Activated naive CD8-positive, alpha-beta T cell treated with anti-CD3 and anti-CD28 coated beads, Interleukin-2, amount 10 ng/mL, durations not matched to agents 7 days and 5 days (primary cell): ENCODE results near the gene DLG2. TPM values are rescaled to one million over a fixed set of nuclear protein-coding genes. Genes with fewer than 3 reads are reported as not detected.

ENCODE experiments used
- ATAC-seq: fragments of 150-1000 bp; cut with Tn5 transposase; one replicate; pipeline ENCODE4 v1.10.0; 2021; ENCODE audit warnings: low read depth, moderate library complexity
- POLR2A ChIA-PET: fragments of 350-600 bp; sonication (Branson Sonifier 250); formaldehyde crosslinking; loops from one replicate; lab custom pipeline; 2021; ENCODE audit warnings: antibody characterized with exemption; lab: Charles Lee
- DNase-seq: peaks from one replicate; pipeline ENCODE4 v3.0.0; 2021
- H3K27ac Mint-ChIP-seq: one replicate; pipeline ENCODE4 v1.8.0; 2022; ENCODE audit warnings: mild to moderate bottlenecking, mixed read lengths
- H3K27me3 Mint-ChIP-seq: one replicate; pipeline ENCODE4 v1.8.0; 2022; ENCODE audit warnings: mild to moderate bottlenecking, moderate library complexity, mixed read lengths
- H3K36me3 Mint-ChIP-seq: one replicate; pipeline ENCODE4 v1.8.0; 2021; ENCODE audit warnings: mild to moderate bottlenecking, mixed read lengths
- H3K4me1 Mint-ChIP-seq: one replicate; pipeline ENCODE4 v1.8.0; 2021; ENCODE audit warnings: mixed read lengths
- H3K4me3 Mint-ChIP-seq: one replicate; pipeline ENCODE4 v1.8.0; 2022; ENCODE audit warnings: mild to moderate bottlenecking, moderate library complexity, mixed read lengths
- H3K9me3 Mint-ChIP-seq: one replicate; pipeline ENCODE4 v1.8.0; 2021; ENCODE audit warnings: mixed read lengths
- total RNA-seq, 2 experiments: library from RNA; stranded (reverse); gene quantifications; one replicate each; pipeline ENCODE4 v1.2.3, GENCODE V29; 2021

Gene DLG2
- total RNA-seq, 2 experiments from 2014 or later: 2.6 to 3.4 TPM

DNA sequence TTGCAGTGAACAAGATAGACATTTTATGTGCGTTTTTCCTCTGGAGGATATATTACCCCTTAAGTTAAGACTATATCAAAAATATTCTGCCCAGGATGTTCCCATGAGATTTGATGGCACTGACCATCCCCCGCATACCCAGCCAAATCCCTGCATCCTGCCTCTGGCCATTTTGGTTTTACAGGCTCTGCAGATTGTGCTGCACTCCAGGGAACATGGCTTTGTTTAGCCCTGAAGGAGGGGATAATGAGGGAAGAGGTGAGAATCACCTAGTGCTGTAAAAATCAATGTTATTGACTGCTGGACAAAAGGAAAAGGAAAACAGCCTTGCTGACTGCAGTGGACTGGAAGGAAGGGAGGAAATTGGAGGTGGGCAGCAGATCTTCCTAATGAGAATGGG is 717.4 kb downstream of the DLG2 start:
- ATAC-seq: no peak
- no peak for DNase-seq
- no peaks in the 10 kb centered on the region for H3K9me3 Mint-ChIP-seq
- H3K4me3 Mint-ChIP-seq: no peak overlapping the region
- H3K4me1 Mint-ChIP-seq: no peaks in the 10 kb centered on the region
- H3K27ac Mint-ChIP-seq: no peak overlapping the region
- POLR2A ChIA-PET: no interaction called here
- H3K27me3 Mint-ChIP-seq: no peaks in the 10 kb centered on the region
- no peaks in the 10 kb centered on the region for H3K36me3 Mint-ChIP-seq

DNA sequence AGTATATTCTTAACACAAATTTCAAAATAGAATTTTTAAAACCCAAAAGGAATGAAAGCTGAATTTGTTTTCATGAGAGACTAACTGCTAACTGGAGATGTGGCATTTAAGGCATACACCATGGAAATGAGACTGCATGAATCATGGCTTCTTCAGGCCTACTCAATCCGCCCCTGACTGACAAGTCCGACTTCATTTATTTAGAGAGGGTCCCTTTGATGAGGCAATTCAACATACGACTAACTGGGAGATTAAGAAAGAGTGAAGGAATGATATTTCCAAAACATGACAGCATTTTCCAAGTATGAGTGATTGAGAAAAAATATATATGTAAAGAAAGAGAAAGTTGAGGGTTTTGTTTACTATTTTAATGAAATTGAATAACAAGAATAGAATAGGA is 720.1 kb downstream of the DLG2 start:
- no peak for ATAC-seq
- Mint-ChIP-seq H3K36me3 (no peaks in the 10 kb centered on the region), H3K27me3 (no peaks in the 10 kb centered on the region), H3K4me1 (no peaks in the 10 kb centered on the region), H3K9me3 (no peaks in the 10 kb centered on the region), H3K4me3 (no peak overlapping the region), H3K27ac (no peak overlapping the region)
- DNase-seq: no peak
- POLR2A ChIA-PET: no interaction called here

DNA sequence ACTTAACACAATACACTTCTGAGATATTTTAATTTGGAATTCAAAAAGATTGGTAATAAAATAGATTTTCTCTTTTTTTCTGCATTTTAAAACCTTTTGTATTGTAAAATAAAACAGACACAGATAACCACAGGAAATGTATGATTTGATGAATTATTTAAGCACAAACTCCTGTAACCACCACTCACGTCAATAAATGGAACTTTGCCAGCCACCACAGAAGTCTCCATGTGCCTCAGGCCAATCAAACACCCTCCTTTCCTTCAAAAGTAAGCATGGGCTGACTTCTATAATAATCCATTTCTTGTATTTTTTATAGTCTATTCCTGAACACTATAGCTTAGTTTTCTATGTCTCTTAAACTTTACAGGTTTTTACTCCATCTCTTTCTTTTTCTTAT is 721.7 kb downstream of the DLG2 start:
- no peaks in the 10 kb centered on the region for H3K27me3 Mint-ChIP-seq
- no peak for DNase-seq
- no peak for ATAC-seq
- H3K36me3 Mint-ChIP-seq: no peaks in the 10 kb centered on the region
- no peaks in the 10 kb centered on the region for H3K9me3 Mint-ChIP-seq
- H3K4me3 Mint-ChIP-seq: no peak overlapping the region
- H3K27ac Mint-ChIP-seq: no peak overlapping the region
- no peaks in the 10 kb centered on the region for H3K4me1 Mint-ChIP-seq
- POLR2A ChIA-PET: no interaction called here

DNA sequence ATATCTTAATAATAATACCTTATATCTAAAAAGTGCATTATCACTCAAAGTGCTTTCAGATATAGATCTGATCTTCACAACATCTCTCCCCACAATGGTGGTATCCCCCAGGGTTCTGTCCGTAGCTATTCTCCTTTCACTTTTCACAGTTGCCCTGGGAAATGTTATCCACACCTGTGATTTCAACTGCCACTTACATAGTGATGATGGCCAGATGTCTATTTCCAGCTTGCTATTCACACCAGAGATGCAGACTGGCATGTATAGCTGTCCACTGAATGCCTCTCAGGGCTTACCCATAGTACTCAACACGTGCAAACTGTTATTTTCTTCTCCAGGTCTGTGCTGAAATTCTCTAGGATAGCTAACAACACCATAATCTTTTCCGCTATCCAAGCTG is 724.7 kb downstream of the DLG2 start:
- DNase-seq (no peak), ATAC-seq (no peak)
- no peak overlapping the region for H3K27ac Mint-ChIP-seq
- H3K36me3 Mint-ChIP-seq: no peaks in the 10 kb centered on the region
- H3K9me3 Mint-ChIP-seq: no peaks in the 10 kb centered on the region
- H3K4me1 Mint-ChIP-seq: no peaks in the 10 kb centered on the region
- no peak overlapping the region for H3K4me3 Mint-ChIP-seq
- POLR2A ChIA-PET: no interaction called here
- H3K27me3 Mint-ChIP-seq: no peaks in the 10 kb centered on the region

DNA sequence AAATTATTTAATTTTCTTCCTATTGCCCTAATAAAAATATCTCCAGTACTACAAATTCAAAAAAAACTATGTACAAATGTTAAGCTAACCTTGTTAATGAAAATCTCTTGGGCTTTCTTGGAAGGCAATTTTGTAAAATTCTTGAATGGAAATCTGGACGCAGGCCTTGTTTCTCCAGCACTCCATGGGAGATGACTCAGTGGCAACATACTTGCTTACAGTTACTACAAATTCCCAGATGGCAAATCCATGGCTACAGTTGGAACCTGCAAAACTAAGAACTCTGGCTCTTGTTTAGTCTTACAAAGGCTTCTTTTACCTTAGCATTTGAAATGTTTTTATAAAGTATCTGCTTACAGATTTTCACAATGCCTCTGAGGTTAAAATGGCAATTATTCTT is 725.2 kb downstream of the DLG2 start:
- Mint-ChIP-seq H3K9me3 (no peaks in the 10 kb centered on the region), H3K4me1 (no peaks in the 10 kb centered on the region), H3K27me3 (no peaks in the 10 kb centered on the region), H3K4me3 (no peak overlapping the region), H3K36me3 (no peaks in the 10 kb centered on the region), H3K27ac (no peak overlapping the region)
- ATAC-seq: no peak
- no peak for DNase-seq
- POLR2A ChIA-PET: no interaction called here

DNA sequence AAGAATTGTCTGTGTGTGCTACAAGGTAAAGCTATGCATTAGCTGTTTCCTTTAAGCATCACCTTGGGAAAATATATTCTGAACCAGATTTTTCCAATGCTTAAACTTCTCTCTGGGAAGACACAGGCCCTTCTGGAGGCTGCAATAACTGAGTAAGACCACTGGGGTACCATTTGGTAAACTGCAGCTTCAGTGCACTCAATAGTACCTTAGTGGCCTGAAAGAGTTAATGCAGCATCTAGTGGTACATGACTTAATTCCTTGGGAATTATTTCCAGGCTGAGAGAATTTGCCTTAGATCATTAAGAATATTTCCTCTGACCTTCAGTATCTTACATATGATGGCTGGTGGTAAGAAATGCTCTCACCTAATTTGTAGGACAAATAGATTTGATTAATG is 727.4 kb downstream of the DLG2 start:
- Mint-ChIP-seq H3K27me3 (no peaks in the 10 kb centered on the region), H3K36me3 (no peaks in the 10 kb centered on the region), H3K4me3 (no peak overlapping the region), H3K9me3 (no peaks in the 10 kb centered on the region), H3K4me1 (no peaks in the 10 kb centered on the region), H3K27ac (no peak overlapping the region)
- DNase-seq (no peak), ATAC-seq (no peak)
- POLR2A ChIA-PET: no interaction called here

DNA sequence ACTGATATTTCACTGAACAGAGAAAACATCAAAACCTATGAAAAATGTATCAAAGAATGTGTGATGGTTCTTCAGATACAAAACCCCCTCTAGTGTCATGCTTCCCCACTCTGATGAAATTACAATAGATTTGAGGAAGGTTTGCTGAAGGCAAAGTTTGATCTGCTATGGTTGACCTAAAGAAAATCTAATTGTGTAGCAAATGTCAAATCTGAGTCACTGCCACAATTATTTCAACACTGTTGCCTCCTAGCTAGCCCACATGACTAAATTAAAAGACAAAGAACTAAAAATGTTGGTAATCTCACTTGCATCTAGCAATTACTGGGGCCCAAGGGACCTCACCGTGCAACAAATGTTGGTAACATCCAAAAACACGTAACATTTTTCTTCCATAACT is 728.0 kb downstream of the DLG2 start:
- ATAC-seq (no peak), DNase-seq (no peak)
- Mint-ChIP-seq H3K27ac (no peak overlapping the region), H3K36me3 (no peaks in the 10 kb centered on the region), H3K27me3 (no peaks in the 10 kb centered on the region), H3K4me3 (no peak overlapping the region), H3K4me1 (no peaks in the 10 kb centered on the region), H3K9me3 (no peaks in the 10 kb centered on the region)
- POLR2A ChIA-PET: no interaction called here

DNA sequence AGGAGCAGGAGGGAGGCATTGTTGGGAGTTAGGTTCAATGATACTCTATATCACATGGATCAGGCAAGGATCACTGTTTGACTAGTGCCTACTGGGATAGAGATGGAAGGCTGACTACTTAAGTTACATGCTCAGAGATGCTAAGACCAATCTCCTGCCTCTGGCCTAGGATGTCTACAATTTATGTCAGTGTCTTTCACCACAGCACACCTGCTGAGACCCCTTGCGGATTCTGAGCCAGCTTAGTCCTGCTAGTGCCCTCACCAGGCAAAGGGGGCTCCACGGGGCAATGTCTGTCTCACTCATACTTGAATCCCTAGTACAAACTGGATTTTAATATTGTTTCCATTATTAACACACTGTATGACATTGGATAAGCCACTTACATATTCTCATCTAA is 732.5 kb downstream of the DLG2 start:
- Mint-ChIP-seq H3K9me3 (no peaks in the 10 kb centered on the region), H3K27me3 (no peaks in the 10 kb centered on the region), H3K27ac (no peak overlapping the region), H3K4me3 (no peak overlapping the region), H3K4me1 (no peaks in the 10 kb centered on the region), H3K36me3 (no peaks in the 10 kb centered on the region)
- DNase-seq (no peak), ATAC-seq (no peak)
- POLR2A ChIA-PET: no interaction called here

DNA sequence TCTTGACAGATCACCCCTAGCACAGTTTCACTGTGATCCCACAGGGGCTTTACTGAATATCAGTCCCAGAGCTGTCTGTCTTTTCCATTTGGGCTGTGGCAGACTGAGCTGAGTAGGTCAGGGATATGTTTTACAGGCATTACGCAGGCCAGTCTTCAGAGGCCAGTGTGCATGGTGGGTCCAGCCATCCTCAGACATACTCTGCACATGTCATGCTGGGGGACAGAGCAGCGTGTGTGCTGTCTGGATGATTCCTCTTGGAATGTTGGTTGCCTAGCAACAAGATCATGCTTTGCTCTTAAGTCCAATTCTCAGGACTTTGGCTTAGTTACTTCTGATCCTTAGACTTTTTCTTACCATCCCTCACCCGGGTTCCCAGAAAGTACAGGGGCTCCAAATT is 736.5 kb downstream of the DLG2 start:
- ATAC-seq (no peak), DNase-seq (no peak)
- Mint-ChIP-seq H3K9me3 (peaks cover 3% of the 10 kb centered on the region), H3K4me1 (no peaks in the 10 kb centered on the region), H3K27ac (no peak overlapping the region), H3K27me3 (no peaks in the 10 kb centered on the region), H3K36me3 (no peaks in the 10 kb centered on the region), H3K4me3 (no peak overlapping the region)
- POLR2A ChIA-PET: no interaction called here

DNA sequence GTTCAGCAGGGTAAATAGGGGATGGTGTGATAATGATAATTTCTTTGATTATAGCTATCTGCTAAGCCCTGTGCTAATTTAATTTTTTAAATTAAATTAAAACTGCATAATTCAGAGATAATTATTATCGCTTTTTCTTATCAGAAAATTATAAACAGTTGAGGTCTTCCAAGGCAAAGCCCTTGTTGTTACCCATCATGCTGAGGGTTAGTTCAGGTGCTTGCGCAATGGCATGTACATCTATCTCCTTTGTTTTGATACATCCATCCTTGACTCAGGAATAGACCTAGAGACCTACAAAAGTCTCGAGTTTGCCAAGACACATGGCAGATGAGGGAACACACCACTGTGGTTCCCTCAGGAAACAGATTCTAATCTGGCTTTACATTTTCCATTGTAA is 737.6 kb downstream of the DLG2 start:
- H3K4me3 Mint-ChIP-seq: no peak overlapping the region
- H3K27ac Mint-ChIP-seq: no peak overlapping the region
- no peaks in the 10 kb centered on the region for H3K4me1 Mint-ChIP-seq
- peaks cover 3% of the 10 kb centered on the region for H3K9me3 Mint-ChIP-seq
- POLR2A ChIA-PET: no interaction called here
- no peaks in the 10 kb centered on the region for H3K36me3 Mint-ChIP-seq
- no peak for DNase-seq
- H3K27me3 Mint-ChIP-seq: no peaks in the 10 kb centered on the region
- ATAC-seq: no peak

DNA sequence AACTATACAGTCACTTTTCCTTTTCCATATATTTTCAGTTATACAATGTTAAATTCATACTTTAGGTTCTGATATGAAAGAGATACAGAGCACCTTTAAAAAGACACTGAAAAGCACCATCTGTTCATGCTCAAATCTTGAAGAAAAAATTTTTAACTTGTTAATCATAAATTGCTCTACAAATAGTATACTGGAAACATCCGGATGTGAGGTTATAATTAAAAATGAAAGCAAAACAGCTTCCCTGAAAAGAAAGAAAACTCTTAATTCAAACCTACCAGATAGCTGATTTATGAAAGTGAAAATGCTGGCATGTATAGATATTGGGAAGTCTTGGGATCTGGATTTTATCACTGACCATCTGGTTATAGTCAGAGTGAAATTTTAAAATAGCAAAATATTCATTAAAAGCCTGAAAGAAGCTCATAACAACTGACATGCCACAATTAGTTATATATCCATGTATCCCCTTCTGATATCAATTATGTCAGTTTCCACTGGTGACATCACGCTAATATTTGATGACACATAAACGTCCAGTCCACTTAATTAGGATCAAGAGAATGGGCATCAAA is 740.0 kb downstream of the DLG2 start:
- POLR2A ChIA-PET: no interaction called here
- DNase-seq (no peak), ATAC-seq (no peak)
- Mint-ChIP-seq H3K27me3 (no peaks in the 10 kb centered on the region), H3K27ac (no peak overlapping the region), H3K4me1 (no peaks in the 10 kb centered on the region), H3K4me3 (no peak overlapping the region), H3K9me3 (peaks cover 3% of the 10 kb centered on the region), H3K36me3 (no peaks in the 10 kb centered on the region)

DNA sequence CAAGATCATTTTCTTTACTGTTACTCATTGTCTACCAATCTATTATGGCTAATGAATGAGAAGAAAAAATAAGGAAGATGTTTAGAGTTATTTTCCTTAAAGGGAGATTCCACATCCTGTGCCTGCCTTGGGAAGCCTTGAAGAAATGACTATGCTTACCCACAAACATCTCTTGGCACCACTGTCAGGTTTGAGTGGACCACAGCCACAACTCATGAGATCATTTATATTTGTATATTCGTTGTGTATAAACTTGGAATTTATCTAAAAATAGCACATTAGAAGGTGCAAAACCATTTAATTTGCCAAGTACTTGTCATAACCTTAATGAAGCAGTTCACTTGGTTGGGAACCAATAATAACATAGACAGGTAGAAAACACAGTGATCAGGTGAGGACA is 740.8 kb downstream of the DLG2 start:
- Mint-ChIP-seq H3K27ac (no peak overlapping the region), H3K4me1 (no peaks in the 10 kb centered on the region), H3K9me3 (peaks cover 3% of the 10 kb centered on the region), H3K4me3 (no peak overlapping the region), H3K27me3 (no peaks in the 10 kb centered on the region), H3K36me3 (no peaks in the 10 kb centered on the region)
- DNase-seq (no peak), ATAC-seq (no peak)
- POLR2A ChIA-PET: no interaction called here

DNA sequence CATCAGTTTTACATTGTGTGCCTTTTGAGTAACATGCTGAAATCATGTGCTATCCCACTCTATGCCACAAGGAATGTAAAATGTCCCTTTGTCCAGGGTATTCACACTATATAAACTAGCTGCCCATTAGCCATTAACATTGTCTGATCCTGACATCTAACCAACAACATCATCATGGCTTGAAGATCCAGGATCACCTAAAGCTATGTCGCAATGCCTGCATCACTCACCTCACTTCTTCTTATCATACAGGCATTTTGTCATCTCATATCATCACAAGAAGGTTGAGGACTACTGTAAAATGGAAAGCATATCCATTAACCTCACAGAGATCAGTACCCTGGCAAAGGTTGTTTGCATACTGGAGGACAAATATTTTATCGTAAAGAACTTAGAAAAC is 742.3 kb downstream of the DLG2 start:
- POLR2A ChIA-PET: no interaction called here
- no peaks in the 10 kb centered on the region for H3K36me3 Mint-ChIP-seq
- H3K4me3 Mint-ChIP-seq: no peak overlapping the region
- peaks cover 3% of the 10 kb centered on the region for H3K9me3 Mint-ChIP-seq
- no peak overlapping the region for H3K27ac Mint-ChIP-seq
- no peaks in the 10 kb centered on the region for H3K27me3 Mint-ChIP-seq
- ATAC-seq (no peak), DNase-seq (no peak)
- H3K4me1 Mint-ChIP-seq: no peaks in the 10 kb centered on the region

DNA sequence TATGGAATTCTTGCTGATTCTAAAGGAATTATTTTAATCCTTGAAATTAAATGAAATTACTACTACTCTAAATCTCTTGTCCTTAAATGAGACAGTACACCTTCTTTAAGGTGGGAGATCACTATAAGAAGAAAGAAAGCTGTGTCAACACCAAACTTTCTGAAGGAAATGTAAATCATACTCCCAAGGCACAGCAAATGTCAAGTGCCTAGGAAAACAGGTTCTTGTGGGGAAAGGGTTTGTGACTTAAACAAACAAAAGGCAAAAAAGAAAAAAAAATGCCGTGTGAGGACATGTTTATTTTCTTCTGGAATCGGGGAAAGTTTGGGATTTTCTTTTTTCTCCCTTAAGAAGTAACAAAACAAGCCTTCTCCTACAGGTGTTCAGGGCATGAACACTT is 745.1 kb downstream of the DLG2 start:
- ATAC-seq: no peak
- Mint-ChIP-seq H3K4me3 (no peak overlapping the region), H3K27me3 (no peaks in the 10 kb centered on the region), H3K36me3 (no peaks in the 10 kb centered on the region), H3K9me3 (peaks cover 4% of the 10 kb centered on the region), H3K27ac (no peak overlapping the region), H3K4me1 (no peaks in the 10 kb centered on the region)
- DNase-seq: no peak
- POLR2A ChIA-PET: no interaction called here

DNA sequence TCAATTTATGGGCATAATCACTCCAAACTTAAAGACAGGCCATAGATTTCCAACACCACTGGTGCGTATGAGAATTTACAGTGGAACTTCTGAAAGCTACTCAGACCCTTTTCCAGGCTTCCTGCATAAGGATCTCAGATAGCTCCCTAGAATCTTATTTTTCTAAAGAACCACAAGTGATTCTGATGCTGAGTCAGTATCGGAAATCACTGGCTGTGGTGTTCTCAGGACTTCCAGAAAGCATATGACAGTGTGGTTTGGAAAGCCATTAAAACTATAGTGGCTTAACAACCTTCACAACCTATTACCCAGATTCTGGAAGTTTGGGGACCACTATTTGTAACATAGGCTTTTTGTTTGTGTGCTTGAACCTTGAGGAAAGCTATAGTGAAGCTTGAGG is 756.0 kb downstream of the DLG2 start:
- Mint-ChIP-seq H3K27me3 (no peaks in the 10 kb centered on the region), H3K27ac (no peak overlapping the region), H3K4me1 (no peaks in the 10 kb centered on the region), H3K9me3 (peaks cover 1% of the 10 kb centered on the region), H3K36me3 (no peaks in the 10 kb centered on the region), H3K4me3 (no peak overlapping the region)
- no peak for ATAC-seq
- POLR2A ChIA-PET: no interaction called here
- no peak for DNase-seq
